ENCODE measurements around the gene PRR12.

Gene PRR12

GRCh38 chr19:49665351-49666119 lies 74.6 kb downstream of the PRR12 start, which contains the start of the genes BCL2L12 and IRF3:
BCL2L12 (plus strand) TSS chr19:49665933; CDS start chr19:49666693, 760 bp downstream.
IRF3 (minus strand) TSS chr19:49665857; CDS start chr19:49664838, 1,019 bp downstream.
- DNase-seq (ENCODE audit: low read depth): peak; percentile 96

- DNase-seq (ENCODE audit: low read depth): no peak
Observed at GRCh38 chr19:49666120-49666444, 75.1 kb downstream of the PRR12 start.

- DNase-seq (ENCODE audit: low read depth): no peak
Observed at GRCh38 chr19:49667473-49667872, 76.5 kb downstream of the PRR12 start.

- DNase-seq (ENCODE audit: low read depth): no peak
Observed at GRCh38 chr19:49669516-49669915, 78.5 kb downstream of the PRR12 start.

- peak; percentile 75 for DNase-seq (ENCODE audit: low read depth)
Observed at GRCh38 chr19:49672131-49672919, 81.3 kb downstream of the PRR12 start.
